Adipose tissue (tissue), 3 donors: Measurements from ENCODE around the gene GOLGA6C. TPM values are rescaled to one million over a fixed set of nuclear protein-coding genes. Genes with fewer than 3 reads are reported as not detected.
"Not testable (repeated sequence)": the region's sequence is repeated elsewhere in the genome, so short reads cannot be mapped to it uniquely, and the experiment has no call there.

ENCODE experiments used
- H3K27ac ChIP-seq: one replicate; pipeline ENCODE4 v1.5.1; 2013; ENCODE audit warnings: low read depth, low read length
- WGBS, 3 donors: extraction: QIAGEN DNeasy Blood & Tissue Kit; methylation state at CpG; one replicate each; pipeline ENCODE4 v1.1.7; 2013; 5-methylcytosine and 5-hydroxymethylcytosine counted together
- polyA plus RNA-seq, 3 donors: library from polyadenylated mRNA; stranded (reverse); fragments of 200-250 nt; gene quantifications; one replicate each; pipeline ENCODE4 v1.2.3, GENCODE V29; 2013
- donor health status: healthy with polysubstance abuse.
- donor health status: Bipolar disorder and iron deficiency.
- donor health status: healthy.

GOLGA6C gene
- polyA plus RNA-seq, 3 donors, result 0.03 TPM; not detected in 2

DNA sequence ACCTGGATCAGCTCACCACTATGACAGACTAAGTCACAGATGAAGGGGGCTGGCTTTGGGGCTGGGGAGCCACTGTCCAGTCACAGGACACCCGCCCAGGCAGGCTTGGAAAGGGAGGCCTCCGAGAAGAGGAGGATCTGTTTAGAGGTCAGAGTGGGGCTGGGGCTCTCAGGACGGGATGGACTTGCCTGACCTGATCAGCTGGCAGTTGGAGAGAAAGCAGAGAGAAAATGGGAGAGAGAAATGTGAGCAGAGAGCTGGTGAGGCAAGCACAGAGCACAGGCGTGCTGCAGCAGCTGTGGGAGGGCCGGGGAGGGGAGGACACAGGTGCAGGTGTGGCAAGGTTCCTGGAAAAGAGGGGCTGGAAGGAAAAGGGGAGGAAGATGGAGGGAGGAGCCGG is 41.9 kb downstream of the GOLGA6C start:
- not testable (repeated sequence) for H3K27ac ChIP-seq
- WGBS, 3 donors, result 62 to 72% (median 68%) methylated on average over 5 of the region's 6 CpGs

DNA sequence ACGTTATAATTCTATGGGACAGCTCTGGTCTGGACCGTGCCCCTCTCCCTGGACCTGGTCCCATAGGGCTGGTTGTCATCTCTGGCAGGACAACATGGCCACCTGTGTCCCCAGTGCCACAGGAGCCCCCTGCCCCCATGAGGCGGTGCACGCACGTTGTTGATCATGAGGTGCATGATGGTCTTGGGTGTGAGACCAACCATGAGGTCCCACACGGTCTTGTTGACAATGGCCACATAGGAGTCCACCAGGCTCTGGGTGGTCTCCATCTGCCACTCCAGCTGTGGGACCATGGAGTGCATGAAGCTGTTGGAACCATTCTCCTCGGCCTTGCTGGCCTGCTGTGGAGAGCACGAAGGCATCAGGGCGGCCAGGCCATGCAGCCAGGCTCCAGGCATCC is 44.2 kb downstream of the GOLGA6C start:
- no peak overlapping the region for H3K27ac ChIP-seq
- WGBS, 3 donors, result 87 to 92% (median 89%) methylated on average over 9 of the region's 9 CpGs

DNA sequence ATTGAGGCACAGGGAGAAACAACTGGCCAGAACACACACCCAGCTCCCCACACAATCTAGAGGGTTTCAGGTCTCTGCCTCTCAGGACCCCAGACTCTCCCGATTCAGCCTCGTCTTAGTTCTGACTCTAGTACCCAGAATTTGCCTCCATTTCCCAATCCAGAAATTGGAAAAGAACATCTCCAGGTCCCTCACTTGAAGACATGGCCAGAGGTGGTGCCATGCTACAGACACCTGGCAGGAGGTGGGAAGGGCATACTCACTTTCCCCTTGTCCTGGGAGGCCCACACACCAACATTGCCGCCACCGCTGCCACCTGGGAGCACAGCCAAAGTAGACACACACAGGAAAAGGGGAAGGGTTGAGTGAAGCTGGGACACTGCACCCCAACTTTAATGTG is 44.6 kb downstream of the GOLGA6C start:
- 87 to 95% (median 94%) methylated on average over 4 of the region's 4 CpGs for WGBS, 3 donors
- H3K27ac ChIP-seq, result not testable (repeated sequence)

DNA sequence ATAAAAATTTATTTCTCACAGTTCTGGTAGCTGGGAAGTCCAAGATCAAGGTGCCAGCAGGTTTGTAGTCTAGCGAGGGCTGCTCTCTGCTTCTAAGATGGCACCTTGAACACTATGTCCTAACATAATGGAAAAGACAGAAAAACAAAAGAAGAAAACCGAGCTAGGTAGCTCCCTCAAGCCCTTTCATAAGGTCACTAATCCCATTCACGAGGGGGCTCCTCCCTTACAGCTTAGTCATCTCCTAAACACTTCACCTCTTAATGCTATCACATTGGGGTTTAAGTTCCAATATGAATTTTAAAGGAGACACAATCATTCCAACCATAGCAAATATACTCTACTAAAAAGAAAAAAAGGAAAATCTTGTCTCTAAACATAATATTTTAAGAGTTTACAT is 48.1 kb downstream of the GOLGA6C start:
- no peak overlapping the region for H3K27ac ChIP-seq
- WGBS, 3 donors, result 62 to 70% (median 65%) methylated on average over 3 of the region's 3 CpGs

DNA sequence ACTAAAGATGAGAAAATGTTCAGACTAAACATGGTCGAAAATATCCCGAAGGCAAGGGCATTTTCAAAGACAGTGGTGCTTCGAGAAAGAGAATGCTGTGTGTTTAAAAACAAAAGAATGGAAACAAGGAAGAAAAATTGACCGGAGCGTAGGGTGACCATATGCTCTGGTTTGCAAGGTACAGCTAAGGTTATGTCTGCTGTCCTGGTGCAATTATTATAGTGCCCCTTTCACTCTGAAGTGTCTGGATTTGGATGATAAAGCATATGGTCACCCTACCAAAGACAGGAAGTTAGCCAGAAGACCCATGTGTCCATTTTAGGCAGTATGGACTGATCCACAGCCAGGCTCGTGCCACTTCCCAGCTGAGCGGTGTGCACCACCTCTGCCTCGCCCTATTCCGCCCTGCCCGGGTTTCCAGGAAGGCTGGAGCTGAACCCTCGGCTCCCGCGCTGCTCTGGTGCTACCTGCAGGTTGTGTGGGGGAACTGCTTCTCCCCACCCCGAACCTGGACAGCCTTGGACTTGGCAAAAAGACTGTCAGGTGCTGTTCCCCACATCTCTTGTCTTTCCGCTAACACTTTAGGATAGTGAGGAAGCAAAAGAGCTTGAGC is 49.8 kb downstream of the GOLGA6C start:
- no peak overlapping the region for H3K27ac ChIP-seq
- WGBS, 3 donors, result 27 to 37% (median 32%) methylated on average over 15 of the region's 15 CpGs

DNA sequence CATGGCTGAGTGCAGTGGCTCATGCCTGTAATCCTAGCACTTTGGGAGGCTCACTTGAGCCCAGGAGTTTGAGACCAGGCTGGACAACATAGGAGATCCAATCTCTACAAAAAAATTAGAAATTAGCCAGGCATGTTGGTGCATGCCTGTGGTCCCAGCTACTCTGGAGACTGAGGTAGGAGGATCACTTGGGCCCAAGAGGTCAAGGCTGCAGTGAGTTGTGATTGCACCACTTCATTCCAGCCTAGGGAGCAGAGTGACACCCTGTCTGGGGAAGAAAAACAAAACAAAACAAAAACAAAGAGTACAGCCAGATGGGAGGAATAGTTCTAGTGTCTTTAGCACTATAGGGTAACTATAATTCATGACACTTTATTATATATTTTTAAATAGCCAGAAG is 51.6 kb downstream of the GOLGA6C start:
- no peak overlapping the region for H3K27ac ChIP-seq

DNA sequence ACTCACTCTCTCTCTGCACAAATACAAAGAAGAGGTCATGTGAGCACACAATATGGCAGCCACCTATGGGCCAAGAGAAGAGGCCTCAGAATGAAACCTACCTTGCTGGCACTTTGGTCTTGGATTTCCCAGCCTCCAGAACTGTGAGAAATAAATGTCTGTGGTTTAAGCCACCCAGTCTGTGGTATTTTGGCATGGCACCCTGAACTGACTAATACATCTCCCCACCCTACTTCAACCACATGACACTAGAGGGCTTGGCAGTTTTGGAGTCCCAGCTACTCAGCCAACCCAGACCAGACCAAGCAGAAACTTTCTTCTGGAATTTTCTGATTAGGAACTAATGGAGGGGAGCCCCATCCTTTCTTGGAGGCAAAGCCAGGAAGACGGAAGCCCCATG is 54.4 kb downstream of the GOLGA6C start:
- WGBS, 3 donors, result 91 to 98% (median 96%) methylated on average over 1 of the region's 1 CpG
- H3K27ac ChIP-seq, result not testable (repeated sequence)

DNA sequence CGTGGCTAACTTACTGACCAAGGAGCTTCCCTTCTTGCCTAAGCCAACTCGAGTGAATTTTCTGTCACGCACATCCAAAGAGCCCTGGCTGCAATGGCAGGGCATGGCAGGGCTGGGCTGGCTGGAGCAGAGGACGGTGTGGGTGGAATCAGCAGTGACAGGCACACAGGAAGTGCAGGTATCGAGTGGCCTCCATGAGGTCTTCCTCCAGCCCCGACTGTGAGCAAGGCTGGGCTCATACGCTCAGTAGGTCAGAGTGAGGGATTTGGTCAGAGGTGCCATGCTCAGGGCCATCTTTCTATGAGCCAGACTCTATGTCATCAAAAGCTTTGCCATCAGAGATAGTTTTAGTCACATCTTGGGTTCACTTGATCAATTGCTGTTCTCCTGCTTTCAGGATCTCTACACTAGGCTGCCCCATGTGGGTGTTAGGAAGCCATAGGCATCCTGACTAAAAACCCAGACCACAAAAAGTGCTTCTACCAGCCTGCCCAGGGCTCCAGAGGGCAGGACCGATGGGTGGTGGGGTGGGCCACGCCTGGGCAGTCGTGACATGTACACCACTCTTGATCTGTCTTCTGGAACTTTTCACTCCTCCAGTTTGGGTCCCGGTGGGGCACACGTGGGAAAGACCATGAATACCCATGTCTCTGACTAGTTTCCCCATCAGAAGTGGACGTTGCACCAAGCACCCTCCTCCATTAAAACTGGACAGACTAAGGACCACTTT is 55.1 kb downstream of the GOLGA6C start:
- H3K27ac ChIP-seq, result no peak overlapping the region
- WGBS, 3 donors, result 80 to 87% (median 84%) methylated on average over 11 to 13 of the region's 13 CpGs

DNA sequence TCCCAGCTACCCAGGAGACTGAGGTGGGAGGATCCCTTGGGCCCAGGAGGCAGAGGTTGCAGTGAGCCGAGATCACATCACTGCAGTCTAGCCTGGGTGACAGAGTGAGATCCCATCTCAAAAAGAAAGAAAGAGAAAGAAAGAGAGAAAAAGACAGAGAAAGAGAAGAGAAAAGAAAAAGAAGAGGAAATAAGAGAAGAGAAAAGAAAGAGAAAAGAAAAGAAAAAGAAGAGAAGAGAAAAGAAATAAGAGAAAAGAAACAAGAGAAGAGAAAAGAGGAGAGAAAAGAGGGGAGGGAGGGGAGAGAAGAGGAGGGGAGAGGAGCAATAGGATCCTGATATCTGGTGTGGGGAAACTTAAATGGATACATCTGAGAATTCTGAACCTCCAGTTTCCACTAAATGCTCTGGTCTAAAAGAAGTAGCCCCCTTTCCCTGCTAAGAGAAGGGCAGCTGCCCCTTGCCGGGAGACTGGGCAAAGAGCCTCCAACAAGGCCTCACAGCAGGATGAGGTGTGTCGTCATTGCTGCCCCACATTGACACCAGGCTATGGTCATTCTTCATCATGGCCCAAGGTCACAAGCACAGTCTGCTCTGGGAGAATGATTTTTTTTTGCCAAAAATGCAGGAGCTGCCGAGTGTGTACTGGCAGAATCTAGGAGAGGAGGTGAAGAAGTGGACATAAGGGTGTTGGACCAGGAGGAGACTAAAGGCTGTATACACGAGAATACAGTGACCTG is 56.6 kb downstream of the GOLGA6C start:
- 77 to 81% (median 77%) methylated on average over 5 of the region's 5 CpGs for WGBS, 3 donors
- H3K27ac ChIP-seq, result no peak overlapping the region

DNA sequence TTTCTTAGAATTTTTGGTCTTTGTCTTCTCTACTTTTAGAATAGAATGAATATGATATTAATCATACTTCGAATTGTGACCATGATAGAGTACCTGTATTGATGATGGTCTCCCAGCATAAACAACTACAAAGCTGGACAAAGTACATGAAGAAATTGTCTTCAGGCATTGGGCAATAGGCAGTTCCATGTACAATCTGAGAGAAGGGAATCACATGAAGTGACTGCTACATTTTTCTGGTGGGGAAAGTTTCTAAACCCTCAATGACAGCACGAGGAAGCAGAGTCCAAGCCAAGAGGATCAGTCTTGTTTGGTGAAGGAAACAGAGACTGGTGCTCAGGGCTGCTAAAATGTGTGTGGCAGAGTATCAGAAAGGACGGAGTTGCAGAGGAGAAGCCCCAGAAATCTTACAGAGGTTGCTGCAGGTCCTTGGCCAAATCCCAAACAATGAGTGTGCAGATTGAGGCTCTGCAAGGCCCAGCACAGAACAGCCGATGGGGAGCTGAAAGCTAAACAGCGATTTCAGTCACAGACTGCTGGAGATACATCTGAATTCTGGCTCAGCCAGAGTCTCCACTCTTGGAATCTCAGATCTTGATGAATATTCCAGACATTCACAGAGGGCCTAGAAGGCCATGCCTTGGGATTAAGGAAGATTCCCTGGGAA is 61.2 kb downstream of the GOLGA6C start:
- WGBS, 3 donors, result 78 to 85% (median 82%) methylated on average over 5 of the region's 5 CpGs
- not testable (repeated sequence) for H3K27ac ChIP-seq

Other genes starting within 250 kb of the GOLGA6C start
- gene PPCDC, start 234.7 kb upstream of the GOLGA6C start, polyA plus RNA-seq, result 10 to 100 TPM; 11.1 to 25.0 (median 19.1) TPM
- 10 to 100 TPM in 2 of 3 donors, 1 to 10 TPM in 1; 9.2 to 18.9 (median 11.1) TPM for gene C15orf39, start 56.5 kb upstream of the GOLGA6C start, polyA plus RNA-seq
- gene GOLGA6D, start 24.5 kb downstream of the GOLGA6C start, polyA plus RNA-seq, result not detected
- 10 to 100 TPM; 39.0 to 84.6 (median 78.9) TPM for gene COMMD4, start 77.7 kb downstream of the GOLGA6C start, polyA plus RNA-seq
- gene NEIL1, start 88.7 kb downstream of the GOLGA6C start, polyA plus RNA-seq, result 10 to 100 TPM; 19.7 to 40.8 (median 21.4) TPM
- gene MAN2C1, start 110.3 kb downstream of the GOLGA6C start, polyA plus RNA-seq, result 100 to 1,000 TPM in 2 of 3 donors, 10 to 100 TPM in 1; 81.0 to 302 (median 202) TPM
- gene SIN3A, start 193.4 kb downstream of the GOLGA6C start, polyA plus RNA-seq, result 10 to 100 TPM in 2 of 3 donors, 1 to 10 TPM in 1; 8.9 to 16.9 (median 16.9) TPM